Osteoblast (primary cell): ENCODE data around the gene SI. TPM values are rescaled to one million over a fixed set of nuclear protein-coding genes. Genes with fewer than 3 reads are reported as not detected.
"Not testable (repeated sequence)": the region's sequence is repeated elsewhere in the genome, so short reads cannot be mapped to it uniquely, and the experiment has no call there.

ENCODE experiments used
- DNase-seq: peaks from one replicate; pipeline ENCODE4 v3.0.0; 2011; ENCODE audit warnings: low spot score, mixed read lengths; ENCODE audit not compliant: insufficient read length; ENCODE audit errors: missing footprints
- H2AFZ ChIP-seq: 2 replicates; pipeline ENCODE4 v1.6.0; 2011; ENCODE audit warnings: mild to moderate bottlenecking, low read length
- H3K27ac ChIP-seq: 2 replicates; pipeline ENCODE4 v1.5.1; 2011; ENCODE audit warnings: mild to moderate bottlenecking, low read depth, low read length, moderate library complexity
- H3K27me3 ChIP-seq: 2 replicates; pipeline ENCODE4 v1.6.0; 2012; ENCODE audit warnings: mild to moderate bottlenecking, control low read depth, inconsistent platforms, low read length, moderate library complexity; ENCODE audit not compliant: insufficient read depth
- H3K36me3 ChIP-seq: 2 replicates; pipeline ENCODE4 v1.5.1; 2011; ENCODE audit warnings: mild to moderate bottlenecking, low read length, control low read depth, moderate library complexity; ENCODE audit not compliant: insufficient read depth
- H3K4me1 ChIP-seq: 2 replicates; pipeline ENCODE4 v1.5.1; 2011; ENCODE audit warnings: mild to moderate bottlenecking, low read length, control low read depth, moderate library complexity; ENCODE audit not compliant: insufficient read depth
- H3K4me2 ChIP-seq: 2 replicates; pipeline ENCODE4 v1.6.0; 2011; ENCODE audit warnings: mild to moderate bottlenecking, low read length; ENCODE audit not compliant: insufficient read depth
- H3K4me3 ChIP-seq: fragments of 200-600 bp; sonication (generic); 3 replicates; pipeline ENCODE4 v1.5.1; 2012; ENCODE audit warnings: mild to moderate bottlenecking, low read length, inconsistent platforms; ENCODE audit not compliant: insufficient read depth
- H3K79me2 ChIP-seq: 2 replicates; pipeline ENCODE4 v1.6.0; 2012; ENCODE audit warnings: mild to moderate bottlenecking, low read length, control low read depth, inconsistent platforms; ENCODE audit not compliant: insufficient read depth
- H3K9me3 ChIP-seq: 2 replicates; pipeline ENCODE4 v1.5.1; 2011; ENCODE audit warnings: low read depth, low read length, control low read depth
- H4K20me1 ChIP-seq: 2 replicates; pipeline ENCODE4 v1.6.0; 2012; ENCODE audit warnings: mild to moderate bottlenecking, low read length, control low read depth; ENCODE audit not compliant: insufficient read depth
- total RNA-seq: library from RNA; depleted of rRNA; stranded (reverse); fragments of >200 nt; gene quantifications from 2 replicates; pipeline ENCODE4 v1.2.3, GENCODE V29; 2012
- TF ChIP-seq, protein P1 (sequence below): IDR thresholded peaks from 2 replicates; pipeline ENCODE4 v1.5.1; 2011; ENCODE audit warnings: mild to moderate bottlenecking, low read depth, low read length, moderate library complexity; ENCODE audit errors: extremely low read depth

SI gene
- total RNA-seq, 1 donor: not detected

DNA sequence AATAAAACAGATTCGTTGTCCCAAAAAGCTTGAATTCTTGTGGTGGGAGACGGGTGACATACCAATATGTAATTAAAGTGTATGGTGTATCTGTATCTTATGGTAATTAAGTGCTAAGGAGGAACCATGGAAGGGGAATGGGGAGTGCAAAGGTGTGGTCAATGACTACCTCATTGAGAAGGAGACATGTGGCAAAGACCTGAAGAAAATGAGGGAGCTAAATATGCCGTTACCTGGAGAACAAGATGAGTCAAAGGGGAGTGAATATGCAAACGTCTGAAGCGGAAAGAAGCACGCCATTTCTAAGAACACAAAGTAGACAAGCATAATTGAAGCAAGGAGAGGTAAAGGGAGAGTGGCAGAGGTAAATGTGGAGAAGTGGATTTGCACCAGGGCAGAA lies 115.7 kb downstream of the SI start:
- Histone ChIP-seq H2AFZ (no peak overlapping the region), H3K36me3 (no peaks in the 10 kb centered on the region), H3K4me1 (no peaks in the 10 kb centered on the region), H3K9me3 (no peaks in the 10 kb centered on the region), H3K4me2 (no peak overlapping the region), H3K27ac (no peak overlapping the region), H3K27me3 (no peaks in the 10 kb centered on the region), H4K20me1 (no peaks in the 10 kb centered on the region), H3K4me3 (no peak overlapping the region), H3K79me2 (no peaks in the 10 kb centered on the region)
- DNase-seq: no peak
- TF ChIP-seq, protein P1, sequence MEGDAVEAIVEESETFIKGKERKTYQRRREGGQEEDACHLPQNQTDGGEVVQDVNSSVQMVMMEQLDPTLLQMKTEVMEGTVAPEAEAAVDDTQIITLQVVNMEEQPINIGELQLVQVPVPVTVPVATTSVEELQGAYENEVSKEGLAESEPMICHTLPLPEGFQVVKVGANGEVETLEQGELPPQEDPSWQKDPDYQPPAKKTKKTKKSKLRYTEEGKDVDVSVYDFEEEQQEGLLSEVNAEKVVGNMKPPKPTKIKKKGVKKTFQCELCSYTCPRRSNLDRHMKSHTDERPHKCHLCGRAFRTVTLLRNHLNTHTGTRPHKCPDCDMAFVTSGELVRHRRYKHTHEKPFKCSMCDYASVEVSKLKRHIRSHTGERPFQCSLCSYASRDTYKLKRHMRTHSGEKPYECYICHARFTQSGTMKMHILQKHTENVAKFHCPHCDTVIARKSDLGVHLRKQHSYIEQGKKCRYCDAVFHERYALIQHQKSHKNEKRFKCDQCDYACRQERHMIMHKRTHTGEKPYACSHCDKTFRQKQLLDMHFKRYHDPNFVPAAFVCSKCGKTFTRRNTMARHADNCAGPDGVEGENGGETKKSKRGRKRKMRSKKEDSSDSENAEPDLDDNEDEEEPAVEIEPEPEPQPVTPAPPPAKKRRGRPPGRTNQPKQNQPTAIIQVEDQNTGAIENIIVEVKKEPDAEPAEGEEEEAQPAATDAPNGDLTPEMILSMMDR: no peak

DNA sequence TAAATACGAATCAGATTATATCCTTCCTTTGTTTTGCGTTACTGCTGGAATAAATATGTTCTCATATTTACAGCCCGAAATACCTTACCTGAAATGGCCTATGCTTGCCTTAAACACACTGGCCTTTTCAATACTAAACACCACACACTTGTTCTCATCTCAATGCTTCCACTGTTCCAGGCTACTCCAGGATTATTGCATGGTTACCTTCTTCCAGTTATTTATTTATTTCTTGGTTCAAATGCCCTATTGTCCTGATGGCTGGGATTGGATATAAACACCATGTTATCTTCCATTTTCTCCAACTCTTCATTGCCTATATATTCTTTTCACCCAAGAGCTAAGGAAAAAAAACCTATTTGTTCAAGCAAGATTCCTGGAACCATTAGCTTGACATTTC lies 125.3 kb downstream of the SI start:
- Histone ChIP-seq H3K27me3 (no peaks in the 10 kb centered on the region), H3K79me2 (no peaks in the 10 kb centered on the region), H2AFZ (no peak overlapping the region), H3K27ac (no peak overlapping the region), H3K9me3 (no peaks in the 10 kb centered on the region), H3K4me1 (no peaks in the 10 kb centered on the region), H3K36me3 (no peaks in the 10 kb centered on the region), H4K20me1 (no peaks in the 10 kb centered on the region), H3K4me2 (no peak overlapping the region), H3K4me3 (no peak overlapping the region)
- TF ChIP-seq, protein P1: no peak
- no peak for DNase-seq

DNA sequence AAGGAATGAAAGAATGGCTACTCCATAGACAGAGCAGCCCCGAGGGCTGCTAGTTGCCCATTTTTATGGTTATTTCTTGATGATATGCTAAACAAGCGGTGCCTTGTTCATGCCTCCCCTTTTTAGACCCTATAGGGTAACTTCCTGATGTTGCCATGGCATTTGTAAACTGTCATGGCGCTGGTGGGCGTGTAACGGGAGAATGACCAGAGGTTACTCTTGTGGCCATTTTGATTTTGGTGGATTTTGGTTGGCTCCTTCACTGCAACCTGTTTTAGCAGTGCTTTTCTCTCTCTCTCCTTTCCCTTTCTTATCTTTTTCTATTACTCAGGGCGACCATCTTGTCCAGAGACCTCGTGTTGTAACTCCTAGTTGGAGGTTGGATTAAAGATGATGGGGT lies 126.9 kb downstream of the SI start:
- not testable (repeated sequence) for H3K27me3 ChIP-seq, H3K4me1 ChIP-seq, H3K9me3 ChIP-seq, H2AFZ ChIP-seq, H3K36me3 ChIP-seq, H4K20me1 ChIP-seq, DNase-seq, H3K79me2 ChIP-seq, H3K27ac ChIP-seq, H3K4me3 ChIP-seq, H3K4me2 ChIP-seq

DNA sequence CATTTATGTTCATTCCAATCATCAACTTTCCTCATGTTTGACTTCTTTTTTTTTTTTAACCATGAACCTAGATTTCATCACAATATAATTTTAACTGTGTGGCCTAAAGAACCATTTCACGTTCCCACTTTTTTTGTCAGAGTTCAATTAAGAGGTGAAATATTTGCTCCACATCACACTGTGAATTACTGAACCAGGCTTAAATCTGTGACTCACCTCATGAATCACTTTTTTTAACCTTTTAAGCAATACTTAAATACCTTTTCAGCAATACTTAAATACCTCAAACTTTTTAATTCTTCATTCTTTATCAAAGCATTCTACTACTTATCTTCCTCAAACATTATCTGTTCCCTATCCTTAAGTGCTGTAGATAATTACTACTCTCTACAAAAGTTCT lies 137.6 kb downstream of the SI start:
- H3K4me1 ChIP-seq: no peaks in the 10 kb centered on the region
- no peak overlapping the region for H2AFZ ChIP-seq
- H3K79me2 ChIP-seq: no peaks in the 10 kb centered on the region
- H4K20me1 ChIP-seq: no peaks in the 10 kb centered on the region
- H3K4me2 ChIP-seq: no peak overlapping the region
- H3K36me3 ChIP-seq: no peaks in the 10 kb centered on the region
- DNase-seq: no peak
- H3K27ac ChIP-seq: no peak overlapping the region
- H3K9me3 ChIP-seq: peaks cover 2% of the 10 kb centered on the region
- no peaks in the 10 kb centered on the region for H3K27me3 ChIP-seq
- H3K4me3 ChIP-seq: no peak overlapping the region
- TF ChIP-seq, protein P1: no peak
